Adrenal gland (tissue), 12 donors: Measurements from ENCODE around the gene ATP13A2. TPM values are rescaled to one million over a fixed set of nuclear protein-coding genes. Genes with fewer than 3 reads are reported as not detected.
A peak's percentile ranks its signal among the peaks of the same experiment; 100 is the strongest.

Experiments used
- DNase-seq, 7 donors: peaks; one replicate each; pipeline ENCODE4 v3.0.0-alpha.2; 2019 to 2020
- H3K27ac ChIP-seq, 5 donors: fragments of 200-600 bp; sonication (generic) in 4 of 5; 1 replicate in 3 of 5; 2 replicates in 2 of 5; pipeline versions ENCODE4 v1.5.1 to v1.8.0; 2016 to 2020; ENCODE audit warnings: mild to moderate bottlenecking in 1 of 5
- H3K27me3 ChIP-seq: fragments of 200-600 bp; 2 replicates; pipeline ENCODE4 v1.8.0; 2021
- H3K36me3 ChIP-seq, 2 donors: fragments of 200-600 bp; replicated peaks in 1 of 2; 1 replicate in 1 of 2; 2 replicates in 1 of 2; pipeline versions ENCODE4 v1.5.1 to v1.8.0; 2018 to 2022
- H3K4me1 ChIP-seq, 2 donors: fragments of 200-600 bp; replicated peaks in 1 of 2; 1 replicate in 1 of 2; 2 replicates in 1 of 2; pipeline versions ENCODE4 v1.5.1 to v1.8.0; 2018 to 2021
- H3K4me3 ChIP-seq, 4 donors: fragments of 200-600 bp; sonication (generic) in 3 of 4; one replicate each; pipeline ENCODE4 v1.5.1; 2016 to 2018
- H3K9me3 ChIP-seq, 3 donors: fragments of 200-600 bp; sonication (generic) in 1 of 3; replicated peaks in 1 of 3; 1 replicate in 2 of 3; 2 replicates in 1 of 3; pipeline versions ENCODE4 v1.5.1 to v1.8.0; 2016 to 2021
- POLR2A ChIP-seq, 2 donors: fragments of 450-650 bp; IDR thresholded peaks; one replicate each; pipeline ENCODE4 v1.6.1; 2017; ENCODE audit warnings: antibody characterized with exemption in 2 of 2, mild to moderate bottlenecking in 2 of 2, moderate library complexity in 1 of 2
- WGBS, 4 donors: extraction: QIAGEN DNeasy Blood & Tissue Kit in 2 of 4; methylation state at CpG; one replicate each; pipeline versions ENCODE4 v1.1.5 to v1.1.7; 2013 to 2017; 5-methylcytosine and 5-hydroxymethylcytosine counted together
- intact Hi-C, 2 donors: fragments of 100-400 bp; cut with DNase I; formaldehyde crosslinking; loops; one replicate each; pipeline versions ENCODE4 v1.14.1 to v1.15.0; 2022 to 2023
- polyA plus RNA-seq, 3 donors: library from polyadenylated mRNA; stranded (reverse); fragments of 200-250 nt in 2 of 3; fragments of 350-450 nt in 1 of 3; fragmentation: Illumina TruSeq in 1 of 3; extraction: RNeasy Lipid Tissue Mini Kit (QIAGEN cat#74804) in 1 of 3; gene quantifications; one replicate each; pipeline ENCODE4 v1.2.3, GENCODE V29; 2013 to 2014
- total RNA-seq, 9 donors: library from RNA; depleted of rRNA in 4 of 9; stranded (reverse); fragments of >200 nt in 4 of 9; fragments of 120-200 nt in 1 of 9; fragmentation: NEBNext Ultra II Directional in 1 of 9; extraction: Animal tissue kit (Norgen Biotek cat#: 25700) in 1 of 9; gene quantifications; one replicate each; pipeline versions ENCODE4 v1.1.0 to v1.2.4, GENCODE V29; 2013 to 2023
- TF ChIP-seq, protein P1 (sequence below), 6 experiments: fragments of 450-650 bp in 4 of 6; fragments of 200-600 bp in 2 of 6; sonication (generic) in 1 of 6; IDR thresholded peaks; 1 replicate in 5 of 6; 2 replicates in 1 of 6; pipeline versions ENCODE4 v1.5.1 to v1.8.0; 2016 to 2021; ENCODE audit warnings: antibody characterized with exemption in 6 of 6, mild to moderate bottlenecking in 2 of 6, moderate library complexity in 1 of 6
- donor health status: healthy with polysubstance abuse.
- donor health status: Bipolar disorder and iron deficiency.
- donor health status: DM: yes; HTN: yes; CAD: no.
- donor health status: DM: no; HTN: no; CAD: no.
- donor health status: DM: no; HTN: no; CAD: no.
- donor health status: DM: yes; HTN: yes; CAD: no.

ATP13A2 gene
- total and polyA plus RNA-seq, 12 donors = 6.0 to 82.4 (median 40.0) TPM

DNA sequence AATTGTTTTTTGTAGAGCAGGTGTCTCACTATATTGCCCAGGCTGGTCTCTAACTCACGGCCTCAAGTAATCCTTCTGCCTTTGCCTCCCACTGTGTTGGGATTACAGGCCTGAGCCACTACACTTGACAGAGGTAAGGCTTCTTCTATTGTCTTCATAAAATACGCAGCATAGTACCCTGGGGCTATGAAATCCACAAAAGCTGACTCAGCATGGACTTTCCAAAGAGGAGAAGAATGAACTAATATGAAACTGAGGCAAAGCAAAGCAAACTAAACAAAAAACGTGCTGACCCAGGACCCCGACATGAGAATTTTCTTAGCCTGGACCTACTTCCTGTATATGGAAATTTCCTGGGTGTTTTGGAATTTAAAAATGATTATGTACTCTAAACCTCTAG is 18.5 kb upstream of the ATP13A2 start:
- DNase-seq = no peak
- intact Hi-C loops = no loop called here
- TF ChIP-seq, protein P1, sequence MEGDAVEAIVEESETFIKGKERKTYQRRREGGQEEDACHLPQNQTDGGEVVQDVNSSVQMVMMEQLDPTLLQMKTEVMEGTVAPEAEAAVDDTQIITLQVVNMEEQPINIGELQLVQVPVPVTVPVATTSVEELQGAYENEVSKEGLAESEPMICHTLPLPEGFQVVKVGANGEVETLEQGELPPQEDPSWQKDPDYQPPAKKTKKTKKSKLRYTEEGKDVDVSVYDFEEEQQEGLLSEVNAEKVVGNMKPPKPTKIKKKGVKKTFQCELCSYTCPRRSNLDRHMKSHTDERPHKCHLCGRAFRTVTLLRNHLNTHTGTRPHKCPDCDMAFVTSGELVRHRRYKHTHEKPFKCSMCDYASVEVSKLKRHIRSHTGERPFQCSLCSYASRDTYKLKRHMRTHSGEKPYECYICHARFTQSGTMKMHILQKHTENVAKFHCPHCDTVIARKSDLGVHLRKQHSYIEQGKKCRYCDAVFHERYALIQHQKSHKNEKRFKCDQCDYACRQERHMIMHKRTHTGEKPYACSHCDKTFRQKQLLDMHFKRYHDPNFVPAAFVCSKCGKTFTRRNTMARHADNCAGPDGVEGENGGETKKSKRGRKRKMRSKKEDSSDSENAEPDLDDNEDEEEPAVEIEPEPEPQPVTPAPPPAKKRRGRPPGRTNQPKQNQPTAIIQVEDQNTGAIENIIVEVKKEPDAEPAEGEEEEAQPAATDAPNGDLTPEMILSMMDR (IDR thresholded peaks at IDR 0.05) = no peak
- no peak for TF ChIP-seq POLR2A (IDR thresholded peaks at IDR 0.05)
- 77 to 89% (median 83%) methylated on average over 4 of the region's 4 CpGs for WGBS, 4 donors
- peaks cover 0 to 61% of the 10 kb centered on the region in 2 donors for H3K36me3 ChIP-seq
- H3K27ac ChIP-seq = no peak overlapping the region
- H3K9me3 ChIP-seq = no peaks in the 10 kb centered on the region
- H3K27me3 ChIP-seq = no peaks in the 10 kb centered on the region
- no peaks in the 10 kb centered on the region for H3K4me1 ChIP-seq
- H3K4me3 ChIP-seq = no peak overlapping the region

DNA sequence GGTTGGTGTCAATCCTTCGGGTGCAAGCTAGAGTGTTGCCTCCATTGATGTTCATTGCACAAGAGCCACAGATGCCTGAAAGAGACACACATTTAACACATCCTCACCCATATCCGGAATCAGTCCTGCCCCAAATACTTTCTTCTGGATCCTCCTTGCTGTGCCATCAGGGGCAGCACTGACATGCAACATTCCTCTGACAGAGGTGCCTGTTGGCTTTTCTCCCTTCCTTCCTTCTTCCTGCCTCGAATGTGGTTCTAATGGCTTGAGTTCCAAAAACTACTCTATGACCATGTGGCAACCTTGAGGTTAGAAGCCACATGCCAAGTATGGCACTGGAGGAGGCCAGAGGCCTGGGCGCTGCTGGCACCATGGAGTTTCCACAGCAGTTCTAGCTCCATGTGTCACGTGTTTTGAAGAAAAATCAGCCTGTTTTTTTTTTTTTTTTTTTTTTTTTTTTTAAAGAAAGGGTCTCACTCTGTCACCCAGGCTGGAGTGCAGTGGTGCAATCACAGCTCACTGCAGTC is 17.0 kb upstream of the ATP13A2 start:
- intact Hi-C loops = no loop called here
- Histone ChIP-seq H3K4me1 (no peaks in the 10 kb centered on the region), H3K36me3 (peaks cover 0 to 76% of the 10 kb centered on the region in 2 donors), H3K27me3 (no peaks in the 10 kb centered on the region), H3K27ac (no peak overlapping the region), H3K4me3 (no peak overlapping the region), H3K9me3 (no peaks in the 10 kb centered on the region)
- TF ChIP-seq, protein P1 (IDR thresholded peaks at IDR 0.05) = no peak
- TF ChIP-seq POLR2A (IDR thresholded peaks at IDR 0.05) = no peak
- DNase-seq = peak in 2 of 7 donors; percentile 44 to 49
- WGBS, 4 donors = 59 to 73% (median 63%) methylated on average over 5 of the region's 5 CpGs

DNA sequence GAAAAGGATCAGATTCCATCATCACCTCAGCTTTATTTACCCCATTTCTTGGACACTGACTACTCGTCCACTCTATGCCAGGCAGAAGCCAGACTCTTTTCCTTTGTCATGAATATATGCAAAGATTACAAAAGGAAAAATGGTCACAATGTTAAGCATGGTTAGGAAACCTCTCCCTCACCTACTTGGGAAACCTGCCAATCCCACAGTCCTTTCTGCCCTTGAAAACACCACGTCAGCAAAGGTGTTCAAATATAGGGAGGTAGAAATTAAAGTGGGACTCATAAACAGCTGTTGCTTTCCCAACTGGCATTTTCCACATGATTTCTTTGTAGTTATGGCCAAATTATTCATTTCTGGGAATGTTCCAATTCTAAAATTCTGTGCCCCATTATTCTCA is 16.2 kb upstream of the ATP13A2 start:
- DNase-seq = no peak
- no peaks in the 10 kb centered on the region for H3K4me1 ChIP-seq
- no peak overlapping the region for H3K27ac ChIP-seq
- no peak for TF ChIP-seq POLR2A (IDR thresholded peaks at IDR 0.05)
- TF ChIP-seq, protein P1 (IDR thresholded peaks at IDR 0.05) = no peak
- H3K36me3 ChIP-seq = peaks cover 0 to 83% of the 10 kb centered on the region in 2 donors
- H3K4me3 ChIP-seq = no peak overlapping the region
- H3K9me3 ChIP-seq = no peaks in the 10 kb centered on the region
- H3K27me3 ChIP-seq = no peaks in the 10 kb centered on the region
- intact Hi-C loops = no loop called here
- 59 to 66% (median 60%) methylated on average over 2 of the region's 2 CpGs for WGBS, 4 donors

DNA sequence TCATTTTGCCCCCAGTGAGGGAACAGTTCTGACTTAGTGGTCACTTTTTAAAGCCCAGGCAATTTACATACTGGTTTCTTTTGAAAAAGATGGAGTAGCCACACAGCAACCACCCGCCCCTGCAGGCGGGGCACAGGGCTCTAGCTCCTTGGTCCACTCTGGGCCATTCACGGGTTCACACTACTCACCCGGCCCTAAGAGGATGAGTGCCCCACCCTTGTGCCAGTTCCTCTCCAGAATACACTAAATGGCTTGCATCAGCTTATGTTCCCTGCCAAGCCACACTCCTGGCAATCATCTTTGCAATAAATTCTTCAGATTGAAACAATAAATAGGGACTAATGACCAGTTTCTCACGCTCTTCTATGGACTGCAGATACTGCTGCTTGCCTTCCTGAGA is 15.7 kb upstream of the ATP13A2 start:
- Histone ChIP-seq H3K36me3 (peaks cover 0 to 83% of the 10 kb centered on the region in 2 donors), H3K4me3 (no peak overlapping the region), H3K9me3 (no peaks in the 10 kb centered on the region), H3K27ac (no peak overlapping the region), H3K27me3 (no peaks in the 10 kb centered on the region), H3K4me1 (no peaks in the 10 kb centered on the region)
- intact Hi-C loops = no loop called here
- WGBS, 4 donors = 75 to 78% (median 77%) methylated on average over 5 of the region's 5 CpGs
- DNase-seq = no peak
- TF ChIP-seq, protein P1 (IDR thresholded peaks at IDR 0.05) = no peak
- no peak for TF ChIP-seq POLR2A (IDR thresholded peaks at IDR 0.05)
